Lung (tissue), 12 donors: ENCODE results near the gene TPM2. TPM values are rescaled to one million over a fixed set of nuclear protein-coding genes. Genes with fewer than 3 reads are reported as not detected.
"Not testable (repeated sequence)": the region's sequence is repeated elsewhere in the genome, so short reads cannot be mapped to it uniquely, and the experiment has no call there.

ENCODE experiments used
- ATAC-seq: fragments of 200-7000 bp; cut with Tn5 transposase; one replicate; pipeline ENCODE4 v1.9.1; 2020; ENCODE audit warnings: moderate number of reproducible peaks; ENCODE audit not compliant: insufficient read depth, low FRiP score
- DNase-seq, 3 donors: peaks; one replicate each; pipeline ENCODE4 v3.0.0-alpha.2; 2013 to 2017
- H3K27ac ChIP-seq, 2 donors: one replicate each; pipeline ENCODE4 v1.5.1; 2013; ENCODE audit warnings: mild to moderate bottlenecking in 2 of 2, moderate library complexity in 2 of 2, control low read depth in 1 of 2, inconsistent platforms in 1 of 2, low read depth in 1 of 2, low read length in 1 of 2
- H3K27me3 ChIP-seq, 3 donors: one replicate each; pipeline ENCODE4 v1.5.1; 2013; ENCODE audit warnings: low read length in 2 of 3; ENCODE audit not compliant: control insufficient read depth in 3 of 3, insufficient read depth in 3 of 3
- H3K36me3 ChIP-seq, 4 donors: one replicate each; pipeline ENCODE4 v1.5.1; 2013; ENCODE audit warnings: low read length in 4 of 4, mild to moderate bottlenecking in 1 of 4, moderate library complexity in 1 of 4; ENCODE audit not compliant: control insufficient read depth in 4 of 4, insufficient read depth in 4 of 4
- H3K4me1 ChIP-seq, 5 donors: one replicate each; pipeline ENCODE4 v1.5.1; 2013; ENCODE audit warnings: low read length in 5 of 5, mild to moderate bottlenecking in 2 of 5, moderate library complexity in 1 of 5; ENCODE audit not compliant: control insufficient read depth in 5 of 5, insufficient read depth in 5 of 5
- H3K4me3 ChIP-seq: one replicate; pipeline ENCODE4 v1.5.1; 2013; ENCODE audit warnings: mild to moderate bottlenecking, control low read depth, moderate library complexity
- H3K9ac ChIP-seq, 2 donors: one replicate each; pipeline ENCODE4 v1.5.1; 2013; ENCODE audit warnings: low read length in 2 of 2, control low read depth in 1 of 2; ENCODE audit not compliant: insufficient read depth in 1 of 2
- H3K9me3 ChIP-seq, 4 donors: one replicate each; pipeline ENCODE4 v1.5.1; 2013; ENCODE audit warnings: low read length in 3 of 4, mild to moderate bottlenecking in 1 of 4, moderate library complexity in 1 of 4; ENCODE audit not compliant: control insufficient read depth in 4 of 4, insufficient read depth in 3 of 4
- CTCF ChIP-seq: IDR thresholded peaks from 2 replicates; pipeline ENCODE4 v1.5.1; 2012; ENCODE audit warnings: mild to moderate bottlenecking; ENCODE audit errors: control extremely low read depth, extremely low read depth
- WGBS, 2 donors: extraction: QIAGEN DNeasy Blood & Tissue Kit; methylation state at CpG; one replicate each; pipeline ENCODE4 v1.1.7; 2013; 5-methylcytosine and 5-hydroxymethylcytosine counted together
- polyA plus RNA-seq, 2 donors: library from polyadenylated mRNA; stranded (reverse); fragments of 200-250 nt; gene quantifications; one replicate each; pipeline ENCODE4 v1.2.1, GENCODE V29; 2013
- total RNA-seq, 2 donors: library from RNA; depleted of rRNA in 1 of 2; stranded (reverse); fragments of >200 nt in 1 of 2; gene quantifications; one replicate each; pipeline ENCODE4 v1.2.1, GENCODE V29; 2014 to 2021
- donor health status: control.
- donor health status: control.
- donor health status: Bipolar disorder and iron deficiency.
- donor health status: healthy.
- donor health status: DM: yes; HTN: yes; CAD: no.

Gene TPM2
- total and polyA plus RNA-seq, 4 donors: 96.0 to 494 (median 209) TPM

- no peak overlapping the region for H3K4me3 ChIP-seq
- ATAC-seq: no peak
- 69 to 82% methylated on average over 1 of the region's 1 CpG for WGBS, 2 donors
- DNase-seq: no peak
- H3K36me3 ChIP-seq: no peaks in the 10 kb centered on the region
- no peaks in the 10 kb centered on the region for H3K27me3 ChIP-seq
- H3K9me3 ChIP-seq: no peaks in the 10 kb centered on the region
- peaks cover 0 to 5% (median 0%) of the 10 kb centered on the region in 5 donors for H3K4me1 ChIP-seq
- no peak for TF ChIP-seq CTCF
- H3K9ac ChIP-seq: no peak overlapping the region
- no peak overlapping the region for H3K27ac ChIP-seq
Observed at GRCh38 chr9:35639631-35640030, 50.1 kb downstream of the TPM2 start.

GRCh38 chr9:35639225-35639624 lies 50.5 kb downstream of the TPM2 start:
- H3K9me3 ChIP-seq, H3K4me3 ChIP-seq, ATAC-seq, H3K36me3 ChIP-seq, DNase-seq, H3K4me1 ChIP-seq, H3K9ac ChIP-seq, H3K27me3 ChIP-seq, H3K27ac ChIP-seq: not testable (repeated sequence)
- WGBS, 2 donors: 55 to 60% methylated on average over 1 of the region's 1 CpG

- not testable (repeated sequence) for H3K27ac ChIP-seq, H3K27me3 ChIP-seq, H3K9ac ChIP-seq, H3K4me3 ChIP-seq, H3K4me1 ChIP-seq, ATAC-seq, DNase-seq, H3K9me3 ChIP-seq, H3K36me3 ChIP-seq
- 49 to 60% methylated on average over 7 of the region's 8 CpGs for WGBS, 2 donors
Observed at GRCh38 chr9:35638751-35639150, 51.0 kb downstream of the TPM2 start.

- not testable (repeated sequence) for H3K4me3 ChIP-seq, ATAC-seq, H3K9ac ChIP-seq, H3K27me3 ChIP-seq, H3K27ac ChIP-seq, H3K4me1 ChIP-seq, H3K9me3 ChIP-seq, DNase-seq, H3K36me3 ChIP-seq
- WGBS, 2 donors: 97% methylated on average over 9 of the region's 9 CpGs
Observed at GRCh38 chr9:35637427-35637955, 52.2 kb downstream of the TPM2 start.

- not testable (repeated sequence) for H3K36me3 ChIP-seq, DNase-seq, H3K27ac ChIP-seq, H3K9ac ChIP-seq, H3K27me3 ChIP-seq, ATAC-seq, H3K9me3 ChIP-seq, H3K4me1 ChIP-seq, H3K4me3 ChIP-seq
- 96 to 97% methylated on average over 6 of the region's 6 CpGs for WGBS, 2 donors
Observed at GRCh38 chr9:35636877-35637246, 52.9 kb downstream of the TPM2 start.
